Measurements from ENCODE around the gene DGKH. TPM values are rescaled to one million over a fixed set of nuclear protein-coding genes. Genes with fewer than 3 reads are reported as not detected.

The DGKH gene
- total RNA-seq, result 16.0 and 16.4 TPM in 2 replicates

GRCh38 chr13:42048342-42048683 lies at the start of gene DGKH:
TSS of gene DGKH (plus strand) at chr13:42048648. CDS start at chr13:42048774, 126 bp downstream.
- H3K4me3 ChIP-seq (ENCODE audit: low read depth, low read length), result peak within 1 kb of the TSS; percentile 83
- DNase-seq (ENCODE audit: low read depth), result no peak
- no peak for TF ChIP-seq CTCF (IDR thresholded peaks at IDR 0.05; ENCODE audit: insufficient read depth, low read depth, low read length)

GRCh38 chr13:42000846-42001245 lies 47.6 kb upstream of the DGKH start:
- H3K4me3 ChIP-seq (ENCODE audit: low read depth, low read length), result no peak overlapping the region
- DNase-seq (ENCODE audit: low read depth), result no peak
- no peak for TF ChIP-seq CTCF (IDR thresholded peaks at IDR 0.05; ENCODE audit: insufficient read depth, low read depth, low read length)

GRCh38 chr13:42001580-42001979 lies 46.9 kb upstream of the DGKH start:
- no peak overlapping the region for H3K4me3 ChIP-seq (ENCODE audit: low read depth, low read length)
- no peak for TF ChIP-seq CTCF (IDR thresholded peaks at IDR 0.05; ENCODE audit: insufficient read depth, low read depth, low read length)
- peak; percentile 86 for DNase-seq (ENCODE audit: low read depth)

GRCh38 chr13:42002066-42002465 lies 46.4 kb upstream of the DGKH start:
- H3K4me3 ChIP-seq (ENCODE audit: low read depth, low read length), result no peak overlapping the region
- DNase-seq (ENCODE audit: low read depth), result no peak
- TF ChIP-seq CTCF (IDR thresholded peaks at IDR 0.05; ENCODE audit: insufficient read depth, low read depth, low read length), result no peak

- H3K4me3 ChIP-seq (ENCODE audit: low read depth, low read length), result no peak overlapping the region
- DNase-seq (ENCODE audit: low read depth), result no peak
- no peak for TF ChIP-seq CTCF (IDR thresholded peaks at IDR 0.05; ENCODE audit: insufficient read depth, low read depth, low read length)
These were observed 40.6 kb upstream of the DGKH start for GRCh38 chr13:42007844-42008243.

- no peak overlapping the region for H3K4me3 ChIP-seq (ENCODE audit: low read depth, low read length)
- no peak for TF ChIP-seq CTCF (IDR thresholded peaks at IDR 0.05; ENCODE audit: insufficient read depth, low read depth, low read length)
- no peak for DNase-seq (ENCODE audit: low read depth)
These were observed 39.4 kb upstream of the DGKH start for GRCh38 chr13:42009057-42009456.

GRCh38 chr13:42011601-42012350 lies 36.7 kb upstream of the DGKH start:
- H3K4me3 ChIP-seq (ENCODE audit: low read depth, low read length), result peak overlapping the region; percentile 30
- no peak for TF ChIP-seq CTCF (IDR thresholded peaks at IDR 0.05; ENCODE audit: insufficient read depth, low read depth, low read length)
- no peak for DNase-seq (ENCODE audit: low read depth)
